ENCODE results near the gene TMEM45B. TPM values are rescaled to one million over a fixed set of nuclear protein-coding genes. Genes with fewer than 3 reads are reported as not detected.
"Not testable (repeated sequence)": the region's sequence is repeated elsewhere in the genome, so short reads cannot be mapped to it uniquely, and the experiment has no call there.

The TMEM45B gene
- total and polyA plus RNA-seq, 8 donors = 0.51 to 3.1 (median 1.6) TPM

GRCh38 chr11:129828301-129828836 lies 12.7 kb downstream of the TMEM45B start:
- H3K4me1 ChIP-seq = peaks cover 0 to 13% (median 10%) of the 10 kb centered on the region in 3 donors
- FAIRE-seq (no peak), DNase-seq (peak in 3 of 6 donors; percentile 62 to 65 (median 64)), ATAC-seq (peak; percentile 86 to 95 (median 92))
- no peaks in the 10 kb centered on the region for H3K27me3 ChIP-seq
- H3K27ac ChIP-seq = peak overlapping the region; percentile 20 to 83 (median 74)
- intact Hi-C loops (cut with DNase I) = no loop called here
- TF ChIP-seq CTCF (IDR thresholded peaks at IDR 0.05) = no peak
- no peaks in the 10 kb centered on the region for H3K9me3 ChIP-seq
- H3K36me3 ChIP-seq = no peaks in the 10 kb centered on the region
- H3K4me3 ChIP-seq = no peak overlapping the region
- 6 to 7% methylated on average over 9 of the region's 9 CpGs for WGBS, 2 donors

GRCh38 chr11:129829497-129829896 lies 13.8 kb downstream of the TMEM45B start:
- H3K9me3 ChIP-seq; DNase-seq; H3K27me3 ChIP-seq; FAIRE-seq; intact Hi-C loops (cut with DNase I); H3K4me3 ChIP-seq; H3K36me3 ChIP-seq: not testable (repeated sequence)
- Histone ChIP-seq H3K27ac (peak overlapping the region in 2 of 4 donors; percentile 81 to 83), H3K4me1 (peaks cover 0 to 13% (median 10%) of the 10 kb centered on the region in 3 donors)
- peak in 3 of 4 donors; percentile 36 to 75 (median 66) for ATAC-seq

GRCh38 chr11:129831227-129831626 lies 15.6 kb downstream of the TMEM45B start:
- FAIRE-seq; intact Hi-C loops (cut with DNase I): not testable (repeated sequence)
- 78 to 83% methylated on average over 4 of the region's 4 CpGs for WGBS, 2 donors

GRCh38 chr11:129833260-129833659 lies 17.6 kb downstream of the TMEM45B start:
- not testable (repeated sequence) for H3K4me1 ChIP-seq, H3K27ac ChIP-seq, FAIRE-seq

More at GRCh38 chr11:129831227-129831626, 15.6 kb downstream of the TMEM45B start:
- not testable (repeated sequence) for H3K36me3 ChIP-seq, ATAC-seq, H3K9me3 ChIP-seq, H3K27me3 ChIP-seq, H3K27ac ChIP-seq, H3K4me3 ChIP-seq, DNase-seq
- H3K4me1 ChIP-seq = peaks cover 0 to 13% (median 10%) of the 10 kb centered on the region in 3 donors

GRCh38 chr11:129836423-129836891 lies 20.8 kb downstream of the TMEM45B start:
- H3K36me3 ChIP-seq; intact Hi-C loops (cut with DNase I); ATAC-seq; FAIRE-seq; H3K9me3 ChIP-seq; H3K27me3 ChIP-seq; H3K4me3 ChIP-seq; H3K4me1 ChIP-seq; DNase-seq; H3K27ac ChIP-seq: not testable (repeated sequence)
- 67 to 100% methylated on average over 1 of the region's 1 CpG for WGBS, 2 donors

More at GRCh38 chr11:129833260-129833659, 17.6 kb downstream of the TMEM45B start:
- H3K9me3 ChIP-seq; ATAC-seq; intact Hi-C loops (cut with DNase I); H3K27me3 ChIP-seq; H3K36me3 ChIP-seq; DNase-seq; H3K4me3 ChIP-seq: not testable (repeated sequence)
- WGBS, 2 donors = 87 to 94% methylated on average over 6 of the region's 6 CpGs

- intact Hi-C loops (cut with DNase I) = no loop called here
- DNase-seq (no peak), ATAC-seq (no peak), FAIRE-seq (no peak)
- Histone ChIP-seq H3K4me3 (no peak overlapping the region), H3K9me3 (no peaks in the 10 kb centered on the region), H3K27me3 (no peaks in the 10 kb centered on the region), H3K36me3 (no peaks in the 10 kb centered on the region), H3K4me1 (no peaks in the 10 kb centered on the region), H3K27ac (no peak overlapping the region)
- WGBS, 2 donors = 82 to 92% methylated on average over 9 of the region's 9 CpGs
- no peak for TF ChIP-seq CTCF (IDR thresholded peaks at IDR 0.05)
Observed at GRCh38 chr11:129836979-129837378, 21.3 kb downstream of the TMEM45B start.

GRCh38 chr11:129840236-129840635 lies 24.6 kb downstream of the TMEM45B start:
- intact Hi-C loops (cut with DNase I) = no loop called here
- FAIRE-seq (no peak), ATAC-seq (peak in 3 of 4 donors; percentile 70 to 83 (median 72)), DNase-seq (no peak)
- WGBS, 2 donors = 39 to 43% methylated on average over 4 of the region's 4 CpGs
- H3K27ac ChIP-seq = peak overlapping the region in 2 of 4 donors; percentile 37 to 44
- no peak for TF ChIP-seq CTCF (IDR thresholded peaks at IDR 0.05)
- no peaks in the 10 kb centered on the region for H3K27me3 ChIP-seq
- H3K4me1 ChIP-seq = no peaks in the 10 kb centered on the region
- H3K9me3 ChIP-seq = no peaks in the 10 kb centered on the region
- no peak overlapping the region for H3K4me3 ChIP-seq
- H3K36me3 ChIP-seq = no peaks in the 10 kb centered on the region

Measured in pancreas (tissue), 10 donors.